GM10248 (cell line): ENCODE data around the gene ADAM22.

Experiments
- CTCF ChIA-PET: fragments of 300-600 bp; sonication (Branson Sonifier 250); formaldehyde crosslinking; extraction: SDS; loops from one replicate; lab custom pipeline; 2021; ENCODE audit warnings: antibody characterized with exemption; lab: Yijun Ruan, JAX
- POLR2A ChIA-PET: fragments of 350-650 bp; sonication (Branson Sonifier 250); formaldehyde crosslinking; extraction: SDS; loops from one replicate; lab custom pipeline; 2020; ENCODE audit warnings: antibody characterized with exemption; lab: Yijun Ruan, JAX
- DNase-seq: peaks from one replicate; pipeline ENCODE4 v3.0.0; 2012; ENCODE audit errors: extremely low spot score
- TF ChIP-seq, protein P1 (sequence below): IDR thresholded peaks from 2 replicates; pipeline ENCODE4 v1.5.1; 2012; ENCODE audit warnings: mild to moderate bottlenecking, low read depth; ENCODE audit errors: extremely low read depth, missing control alignments, control extremely low read depth

Gene ADAM22

DNA sequence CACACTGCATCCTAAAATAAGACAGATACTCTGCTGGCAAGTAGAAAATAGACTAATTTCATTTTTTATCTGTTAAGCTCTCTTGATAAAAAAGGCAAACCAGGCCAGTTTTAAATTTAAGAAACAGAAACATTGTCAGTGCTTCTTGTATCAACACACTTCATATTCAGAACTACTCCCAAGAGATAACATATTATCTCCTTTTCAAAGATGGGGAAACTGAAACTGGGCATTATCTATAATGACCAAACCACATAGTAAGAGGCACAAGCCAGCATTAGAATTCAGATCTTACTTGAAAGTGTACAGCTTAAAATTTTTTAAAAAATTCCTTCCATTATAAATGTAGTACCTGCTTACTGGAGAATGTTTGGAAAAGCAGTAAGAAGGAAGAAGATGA is 271.1 kb downstream of the ADAM22 start:
- TF ChIP-seq, protein P1, sequence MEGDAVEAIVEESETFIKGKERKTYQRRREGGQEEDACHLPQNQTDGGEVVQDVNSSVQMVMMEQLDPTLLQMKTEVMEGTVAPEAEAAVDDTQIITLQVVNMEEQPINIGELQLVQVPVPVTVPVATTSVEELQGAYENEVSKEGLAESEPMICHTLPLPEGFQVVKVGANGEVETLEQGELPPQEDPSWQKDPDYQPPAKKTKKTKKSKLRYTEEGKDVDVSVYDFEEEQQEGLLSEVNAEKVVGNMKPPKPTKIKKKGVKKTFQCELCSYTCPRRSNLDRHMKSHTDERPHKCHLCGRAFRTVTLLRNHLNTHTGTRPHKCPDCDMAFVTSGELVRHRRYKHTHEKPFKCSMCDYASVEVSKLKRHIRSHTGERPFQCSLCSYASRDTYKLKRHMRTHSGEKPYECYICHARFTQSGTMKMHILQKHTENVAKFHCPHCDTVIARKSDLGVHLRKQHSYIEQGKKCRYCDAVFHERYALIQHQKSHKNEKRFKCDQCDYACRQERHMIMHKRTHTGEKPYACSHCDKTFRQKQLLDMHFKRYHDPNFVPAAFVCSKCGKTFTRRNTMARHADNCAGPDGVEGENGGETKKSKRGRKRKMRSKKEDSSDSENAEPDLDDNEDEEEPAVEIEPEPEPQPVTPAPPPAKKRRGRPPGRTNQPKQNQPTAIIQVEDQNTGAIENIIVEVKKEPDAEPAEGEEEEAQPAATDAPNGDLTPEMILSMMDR = no peak
- CTCF ChIA-PET = interaction anchor here (0.9 to 1.4 kb wide), 2 partner anchors 14 to 15 kb away, joined by 3 to 5 read pairs; partner anchors contain the start of gene SRI
- DNase-seq = no peak
- POLR2A ChIA-PET = no interaction called here

DNA sequence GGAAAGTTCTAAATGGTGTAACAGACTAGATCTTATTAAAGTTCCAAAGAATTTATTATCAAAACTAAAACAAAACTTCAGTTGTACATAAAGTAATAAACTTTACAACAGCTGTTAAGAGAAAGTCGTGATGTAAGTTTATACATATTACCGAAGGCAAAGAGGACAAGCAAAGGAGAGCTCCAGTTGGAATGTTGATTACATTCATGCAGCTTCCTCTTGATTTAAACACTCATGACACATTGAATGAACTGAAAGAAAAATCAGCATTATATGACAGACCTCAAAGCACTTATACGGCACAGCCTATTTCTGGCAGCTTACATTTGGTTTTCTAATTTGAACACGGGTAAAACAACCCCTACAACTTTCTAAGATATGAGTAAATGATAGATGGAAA is 272.2 kb downstream of the ADAM22 start:
- TF ChIP-seq, protein P1 = no peak
- ChIA-PET CTCF (interaction anchor here (1.2 to 2.8 kb wide), 5 partner anchors 12 to 37 kb away, joined by 4 to 10 read pairs (median 7); partner anchors contain the start of gene SRI), POLR2A (no interaction called here)

DNA sequence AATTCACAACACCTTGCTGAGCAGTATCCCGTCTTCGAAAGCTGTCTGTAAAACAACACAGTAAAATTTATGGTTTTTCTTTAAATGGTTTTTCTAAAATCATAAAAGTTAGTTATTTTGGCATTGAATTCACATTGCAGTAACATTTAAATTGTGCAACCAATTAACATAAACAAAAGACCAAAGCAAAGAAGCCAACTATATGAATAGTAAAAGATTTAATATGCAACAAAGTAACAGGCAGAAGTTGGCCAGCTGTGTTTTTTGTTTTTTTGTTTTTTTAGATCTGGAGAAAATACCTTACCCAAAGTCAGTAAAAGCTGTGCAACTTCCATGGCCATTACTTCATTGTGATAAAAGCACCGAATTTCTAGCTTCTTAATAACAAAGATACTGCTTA is 274.5 kb downstream of the ADAM22 start:
- ChIA-PET CTCF (interaction anchor here (1.1 to 2.8 kb wide), 4 partner anchors 9 to 39 kb away, joined by 3 to 10 read pairs (median 7); no protein-coding TSS in a partner anchor), POLR2A (no interaction called here)
- DNase-seq = no peak
- TF ChIP-seq, protein P1 = no peak

More for the DNA sequence above, 272.2 kb downstream of the ADAM22 start:
- DNase-seq = no peak

DNA sequence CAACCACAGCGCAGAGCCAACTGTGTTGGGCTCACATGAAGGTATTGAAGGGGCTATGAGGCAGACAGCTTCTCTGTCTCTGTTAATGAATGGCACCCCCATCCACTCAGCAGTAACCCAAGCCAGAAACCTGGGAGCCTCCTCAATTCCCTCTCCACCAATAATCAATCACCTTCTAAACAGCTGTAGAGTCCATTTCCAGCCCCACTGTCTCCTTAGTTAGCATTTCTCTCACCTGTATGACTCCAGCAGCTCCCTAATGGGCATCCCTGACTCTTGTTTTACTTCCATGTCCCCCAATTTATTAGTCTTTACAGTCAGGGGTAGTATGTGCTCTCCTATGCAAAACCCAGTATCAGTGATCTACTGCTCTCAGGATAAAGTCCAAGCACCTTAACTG is 278.9 kb downstream of the ADAM22 start:
- DNase-seq = no peak
- POLR2A ChIA-PET = interaction anchor here (0.6 kb wide), 1 partner anchor 1060 kb away, joined by 5 read pairs; the partner anchor contains the start of gene DMTF1
- CTCF ChIA-PET = interaction anchor here (1.1 to 2.6 kb wide), 6 partner anchors 9 to 442 kb away, joined by 3 to 9 read pairs (median 4); no protein-coding TSS in a partner anchor
- TF ChIP-seq, protein P1 = no peak

DNA sequence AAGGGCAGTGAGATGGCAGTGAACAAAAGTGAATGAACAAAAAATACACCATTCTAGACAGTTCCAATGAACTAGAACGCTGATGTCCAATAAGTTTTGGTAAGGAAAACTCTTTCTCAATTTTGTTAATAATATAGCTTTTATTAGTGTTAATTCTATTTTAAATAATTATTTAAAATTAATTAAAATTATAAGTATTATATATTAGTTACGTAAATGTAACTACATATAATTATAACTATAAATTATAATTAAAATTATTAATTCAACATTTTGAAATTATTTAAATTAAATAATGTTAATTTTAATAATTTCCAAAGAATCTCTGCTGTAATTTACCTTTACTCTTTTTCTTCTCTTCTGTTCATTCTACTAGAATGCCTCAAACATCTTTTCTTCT is 280.4 kb downstream of the ADAM22 start:
- no peak for DNase-seq
- POLR2A ChIA-PET = no interaction called here
- TF ChIP-seq, protein P1 = no peak
- CTCF ChIA-PET = interaction anchor here (1.1 to 1.8 kb wide), 3 partner anchors 10 to 23 kb away, joined by 5 to 7 read pairs (median 6); no protein-coding TSS in a partner anchor

DNA sequence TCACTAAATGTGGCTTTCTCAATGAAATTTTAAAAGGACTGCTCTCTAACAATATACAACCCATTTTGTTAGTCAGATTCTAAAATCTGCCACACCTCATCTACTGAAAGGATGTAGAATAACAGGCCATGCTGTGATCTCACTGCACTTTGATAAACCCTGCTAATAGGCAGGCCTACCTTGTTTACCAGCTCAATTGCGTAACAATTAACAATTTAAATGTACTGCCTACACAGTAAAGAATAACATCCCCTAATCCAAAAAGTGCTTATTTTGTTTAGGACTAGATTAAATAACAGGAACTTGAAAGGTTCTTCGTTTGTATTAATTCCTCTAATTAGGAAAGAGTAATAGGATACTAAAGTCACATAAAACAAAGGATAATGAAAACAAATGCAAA is 281.2 kb downstream of the ADAM22 start:
- POLR2A ChIA-PET = no interaction called here

More for the DNA sequence above, 281.2 kb downstream of the ADAM22 start:
- DNase-seq = no peak
- CTCF ChIA-PET = interaction anchor here (1.3 to 1.8 kb wide), 2 partner anchors 12 to 28 kb away, joined by 4 to 6 read pairs; no protein-coding TSS in a partner anchor
- TF ChIP-seq, protein P1 = no peak
